HG03575 (cell line): ENCODE measurements around the gene HSD17B2.

Source experiments
- ATAC-seq: cut with Tn5 transposase; IDR thresholded peaks from one replicate; pipeline ENCODE4 v1.9.1; 2021; ENCODE audit not compliant: unreplicated experiment, insufficient number of reproducible peaks, low FRiP score; ENCODE audit errors: extremely low read depth

HSD17B2 gene

DNA sequence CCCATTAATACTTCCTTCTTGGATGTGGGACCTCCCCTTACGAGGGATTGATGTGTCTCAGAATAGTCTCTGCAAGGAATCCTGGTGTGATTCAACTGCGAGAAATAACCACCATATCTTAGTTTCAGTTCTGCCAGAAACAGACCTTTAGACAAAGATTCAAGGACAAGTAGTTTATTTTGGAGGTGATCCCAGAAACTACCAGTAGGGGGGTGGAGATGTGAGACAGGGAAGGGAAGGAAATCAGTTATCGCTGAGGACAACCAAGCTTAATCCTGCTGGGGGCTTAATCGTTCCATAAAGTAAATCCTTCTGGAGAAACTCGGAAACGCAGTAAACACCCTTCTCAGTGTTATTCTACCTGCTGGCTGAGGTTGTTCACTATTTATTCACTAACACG is 18.8 kb upstream of the HSD17B2 start:
- no peak for ATAC-seq

DNA sequence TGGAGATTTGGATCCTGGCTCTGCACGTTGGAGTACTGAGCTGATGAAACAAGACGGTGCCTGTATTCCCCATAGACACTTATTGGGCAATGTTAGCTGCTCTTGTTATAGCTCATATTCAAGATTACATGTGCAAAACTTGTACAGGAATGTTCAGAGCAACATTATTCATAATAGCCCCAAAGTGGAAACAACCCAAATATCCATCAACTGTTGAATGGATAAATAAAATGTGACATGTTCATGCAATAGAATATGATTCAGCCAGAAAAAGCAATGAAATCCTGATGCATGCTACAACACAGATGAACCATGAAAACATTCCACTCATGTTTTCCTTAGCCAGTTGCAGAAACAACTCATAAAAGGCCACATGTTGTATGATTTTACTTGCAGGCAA is 18.1 kb upstream of the HSD17B2 start:
- no peak for ATAC-seq

DNA sequence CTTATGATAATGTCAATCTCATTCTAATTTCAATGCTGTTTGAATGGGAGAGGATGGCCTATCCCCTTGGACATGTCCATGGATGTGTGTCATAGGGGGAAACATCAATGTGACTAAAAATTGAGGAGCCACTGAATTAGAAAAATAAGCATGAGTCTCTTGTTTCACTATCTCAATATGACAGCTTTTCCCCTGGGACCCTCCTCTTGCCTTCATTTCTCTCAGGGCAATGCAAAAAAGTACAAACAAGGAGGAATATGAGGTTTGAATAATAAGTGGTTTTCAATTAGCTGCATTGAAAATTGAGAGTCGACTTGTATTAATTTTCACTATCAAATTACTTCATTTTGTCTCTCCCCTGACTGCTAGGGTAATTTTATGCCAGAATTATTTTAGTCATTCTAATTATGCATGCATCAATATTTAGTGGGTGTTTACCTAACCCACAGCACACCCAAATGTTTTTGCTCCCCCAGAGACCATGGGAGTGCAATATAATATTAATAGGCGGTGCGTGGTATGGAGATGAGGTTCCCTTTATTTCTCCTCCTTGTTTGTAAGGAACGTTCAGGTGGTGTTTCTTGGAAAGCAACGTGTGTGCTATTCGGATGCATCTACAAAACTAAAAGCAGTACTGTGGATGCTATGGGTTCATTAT is 17.0 kb upstream of the HSD17B2 start:
- no peak for ATAC-seq

DNA sequence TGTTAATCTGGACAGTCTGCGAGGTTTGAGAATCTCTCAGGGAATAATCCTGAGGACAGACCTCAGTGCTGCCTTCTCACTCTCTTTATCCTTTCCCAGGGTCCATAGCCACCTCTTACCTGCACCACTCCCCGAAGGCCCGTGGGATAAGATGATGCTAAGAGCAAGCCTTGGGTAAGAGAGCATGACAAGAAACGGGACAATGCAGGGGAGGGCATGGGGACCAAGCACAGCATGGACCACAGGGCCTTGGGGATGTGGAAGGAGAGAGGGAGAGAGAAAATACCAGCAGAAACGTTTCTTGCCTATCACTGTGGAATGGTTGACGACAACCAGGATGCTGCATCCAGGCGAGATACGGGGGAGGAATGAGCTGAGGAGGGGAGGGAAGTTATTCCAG is 15.5 kb upstream of the HSD17B2 start:
- no peak for ATAC-seq

DNA sequence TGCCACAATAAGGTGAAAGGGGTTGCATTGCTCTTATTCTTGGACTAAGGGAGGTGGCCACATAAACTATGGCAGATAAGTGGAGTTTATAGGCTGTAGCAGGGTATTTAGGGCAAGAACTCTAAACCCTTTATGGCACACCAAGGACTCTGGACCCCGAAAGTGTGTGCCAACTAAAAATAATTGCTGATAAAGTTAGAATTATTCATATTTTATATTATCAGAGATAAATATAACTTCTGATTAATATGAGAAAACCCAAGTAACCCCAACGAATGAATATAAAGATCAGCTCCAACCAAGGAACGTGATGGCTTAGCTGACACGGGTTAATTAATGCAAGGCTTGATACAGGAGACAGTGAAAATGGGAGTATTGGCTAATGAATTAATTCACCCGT is 15.0 kb upstream of the HSD17B2 start:
- no peak for ATAC-seq

DNA sequence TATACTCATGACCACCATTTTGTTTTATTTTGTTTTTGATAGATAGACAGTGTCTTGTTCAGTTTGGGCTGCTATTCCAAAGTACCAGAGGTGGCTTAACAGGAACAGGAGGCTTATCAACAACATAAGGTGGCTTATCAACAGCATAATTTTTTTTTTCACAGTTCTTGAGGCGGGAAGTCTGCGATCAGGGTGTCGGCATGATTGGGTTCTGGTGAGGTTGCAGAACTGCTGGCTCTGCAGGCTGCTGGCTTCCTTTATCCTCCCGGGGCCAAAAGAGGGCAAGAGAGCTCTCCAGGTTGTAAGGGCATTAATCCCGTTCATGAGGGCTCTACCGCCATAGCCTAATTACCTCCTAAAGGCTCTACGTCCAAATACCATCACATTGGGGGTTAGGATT is 11.8 kb upstream of the HSD17B2 start:
- no peak for ATAC-seq

DNA sequence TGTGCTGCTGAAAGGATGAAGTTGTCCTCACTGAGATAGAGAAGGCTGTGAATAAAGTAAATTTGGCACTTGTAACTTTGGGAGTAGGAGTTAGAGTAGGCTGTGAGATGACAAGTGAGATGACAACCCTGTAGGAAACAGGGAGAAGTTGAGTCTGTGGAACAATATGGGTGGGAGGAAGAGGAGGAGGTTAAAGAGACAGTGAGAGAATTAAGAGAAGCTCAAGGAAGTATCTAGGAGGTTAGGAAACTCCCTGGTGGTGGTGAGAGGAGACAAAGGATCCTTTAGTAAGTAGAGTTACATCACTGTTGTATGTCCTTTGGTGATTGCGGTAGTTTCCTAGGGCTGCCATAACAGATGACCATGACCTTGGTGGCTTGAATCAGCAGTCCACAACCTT is 10.7 kb upstream of the HSD17B2 start:
- no peak for ATAC-seq

DNA sequence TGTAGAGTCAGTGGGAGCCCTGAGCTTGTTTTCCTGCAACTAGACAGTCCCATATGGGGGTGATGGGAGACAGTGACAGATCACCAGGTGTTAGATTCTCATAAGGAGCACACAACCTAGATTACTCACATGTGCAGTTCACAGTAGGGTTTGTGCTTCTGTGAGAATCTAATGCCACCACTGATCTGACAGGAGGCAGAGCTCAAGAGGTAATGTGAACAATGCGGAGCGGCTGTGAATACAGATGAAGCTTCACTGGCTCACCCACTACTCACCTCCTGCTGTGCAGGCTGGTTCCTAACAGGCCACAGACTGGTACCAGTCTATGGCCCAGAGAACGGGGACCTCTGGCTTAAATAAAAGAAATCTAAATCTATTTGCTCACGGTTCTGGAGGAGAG is 10.2 kb upstream of the HSD17B2 start:
- no peak for ATAC-seq

DNA sequence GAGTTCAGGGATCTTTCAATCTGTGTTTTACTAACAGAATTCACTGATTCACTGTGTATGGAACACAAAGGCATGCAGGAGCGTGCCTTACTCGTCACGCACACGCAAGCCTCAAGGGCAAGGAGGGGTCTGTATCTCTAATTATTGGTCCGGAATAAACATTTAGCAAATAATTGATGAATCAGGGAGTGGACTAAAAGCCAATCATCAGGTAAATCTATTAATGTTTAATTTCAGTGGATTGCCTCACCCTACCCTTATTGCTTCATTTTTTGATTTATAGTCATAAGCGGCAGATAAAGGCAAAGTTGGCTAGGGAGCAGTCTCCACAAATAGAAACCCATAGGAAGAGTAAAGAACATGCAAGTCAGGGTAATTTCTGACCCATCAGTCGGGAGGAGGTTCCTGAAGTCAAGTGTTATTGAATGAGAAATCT is 7.4 kb upstream of the HSD17B2 start:
- ATAC-seq, result no peak

DNA sequence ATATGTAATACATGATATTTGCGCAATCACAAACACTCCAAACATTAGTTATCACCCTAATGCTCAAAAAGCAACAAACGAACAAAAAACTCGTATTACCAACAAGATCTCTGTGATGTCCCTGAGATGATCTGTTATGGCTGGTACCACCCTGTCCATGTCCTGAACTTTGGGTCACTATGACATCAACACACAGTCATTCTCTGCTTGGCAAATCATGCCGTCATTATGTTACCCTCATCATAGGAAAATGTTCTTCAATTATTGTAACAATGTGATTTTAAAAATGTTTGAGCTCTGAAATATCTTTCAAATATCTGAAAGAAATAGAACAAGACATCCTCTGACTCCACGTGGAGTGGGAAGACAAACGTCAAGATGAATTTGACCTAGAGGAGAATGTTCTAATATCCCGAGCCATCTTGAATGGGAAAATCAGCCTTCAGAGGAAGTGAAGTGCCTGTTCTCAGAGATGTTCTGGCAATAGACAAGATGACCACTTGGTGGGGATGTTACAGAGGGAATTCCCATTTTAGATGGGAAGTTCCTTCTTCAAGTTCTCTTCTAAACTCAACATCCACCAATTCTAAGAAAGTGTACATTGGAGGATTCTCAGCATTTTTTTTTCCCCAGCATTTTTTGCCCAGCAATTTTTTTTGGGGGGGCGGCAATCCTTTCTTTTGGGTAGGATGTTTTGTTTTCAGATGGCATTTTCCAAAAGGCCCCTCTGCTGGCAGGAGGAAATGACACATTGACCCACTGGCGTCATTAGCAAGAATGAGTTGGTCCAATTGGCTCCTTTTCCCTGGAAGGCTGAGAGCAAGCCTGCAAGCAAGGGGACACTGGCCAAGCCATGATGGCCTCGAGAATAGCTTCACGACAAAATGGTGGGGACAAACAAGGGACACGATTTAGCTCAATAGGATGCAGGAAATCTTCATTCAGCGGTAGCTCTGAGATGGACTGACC is 3.7 kb upstream of the HSD17B2 start:
- no peak for ATAC-seq

DNA sequence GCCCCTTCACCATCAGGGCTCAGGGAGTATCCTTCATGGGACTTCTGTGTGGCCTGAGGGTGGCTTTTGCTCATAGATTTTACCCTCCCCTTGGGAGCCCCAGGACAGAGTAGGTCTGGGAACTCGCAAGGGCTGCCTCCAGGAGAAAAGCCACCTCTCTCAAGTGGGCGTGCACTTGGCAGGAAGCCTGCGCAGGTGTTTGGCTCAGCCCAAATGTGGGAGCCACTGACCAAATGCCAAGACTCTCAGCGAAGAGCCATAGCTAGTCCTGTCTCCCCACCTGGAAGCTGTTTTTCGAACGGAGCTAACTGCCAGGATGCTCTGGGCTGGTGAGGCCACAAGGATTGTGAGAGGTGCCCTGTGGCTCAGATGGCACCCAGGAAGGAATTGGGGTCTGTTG is 2.0 kb upstream of the HSD17B2 start:
- no peak for ATAC-seq

DNA sequence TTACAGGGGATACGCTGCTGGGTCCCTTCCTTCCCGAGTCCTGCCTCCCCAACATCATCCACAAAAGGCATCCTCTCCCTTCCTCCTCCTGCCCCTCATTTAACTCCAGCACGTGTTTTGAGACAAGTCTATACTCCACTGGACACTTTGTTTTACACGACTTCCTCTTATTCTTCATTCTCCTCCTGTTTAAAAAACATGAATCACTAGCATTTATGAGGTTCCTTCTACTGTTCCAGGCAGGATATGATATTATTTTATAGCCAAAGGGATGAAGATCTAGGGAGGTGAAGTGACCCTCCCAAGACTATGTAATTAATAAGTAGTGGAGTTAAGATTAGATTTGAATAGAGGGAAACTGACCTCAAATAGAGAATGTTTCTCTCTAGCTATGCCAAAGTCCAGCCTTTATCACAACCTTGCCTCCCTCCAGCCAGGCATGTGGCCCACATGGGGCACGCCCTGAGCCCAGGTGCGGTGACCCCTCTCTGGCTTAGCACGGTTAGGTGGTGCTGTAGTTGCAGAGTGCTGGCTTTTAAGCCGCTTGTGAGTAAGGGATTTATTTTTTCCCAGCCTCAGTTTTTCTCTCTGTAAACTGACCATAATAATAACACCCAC is 1.3 kb upstream of the HSD17B2 start:
- no peak for ATAC-seq

DNA sequence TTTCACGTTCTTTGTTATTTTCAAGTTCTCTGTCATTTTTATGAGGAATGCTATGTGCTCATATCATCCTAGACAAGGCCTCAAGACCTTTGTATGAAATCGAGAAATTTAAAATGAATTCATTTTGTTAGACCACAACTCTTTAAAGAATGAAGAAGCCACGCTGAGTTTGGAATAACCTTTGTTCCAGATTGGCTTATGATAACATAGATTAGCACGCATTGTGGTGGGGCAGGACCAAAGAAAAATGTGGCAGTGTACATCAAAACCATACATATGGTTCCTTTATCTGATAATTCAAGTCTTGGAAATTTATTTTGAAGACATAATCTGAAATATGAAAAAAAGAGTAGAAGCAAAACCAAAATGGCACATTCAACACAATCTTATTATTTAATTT is 2.2 kb downstream of the HSD17B2 start:
- no peak for ATAC-seq

DNA sequence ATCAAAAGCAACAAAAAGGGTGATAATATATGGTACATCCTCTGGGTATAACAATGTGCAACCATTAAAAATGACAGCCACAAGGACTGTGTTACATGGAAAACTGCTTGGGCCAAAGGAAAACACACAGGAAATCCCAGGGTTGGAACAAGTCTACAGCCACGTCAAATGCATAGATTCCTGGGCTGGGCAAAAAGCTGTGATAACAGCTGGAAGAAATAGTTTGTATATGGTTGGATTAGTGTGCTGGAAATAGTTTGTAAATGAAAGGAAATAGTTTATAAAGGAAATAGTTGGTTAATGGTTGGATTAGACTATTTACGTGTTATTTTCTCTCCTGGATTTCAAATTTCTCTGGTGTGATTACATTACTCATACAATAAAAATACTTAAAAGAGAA is 2.6 kb downstream of the HSD17B2 start:
- no peak for ATAC-seq

DNA sequence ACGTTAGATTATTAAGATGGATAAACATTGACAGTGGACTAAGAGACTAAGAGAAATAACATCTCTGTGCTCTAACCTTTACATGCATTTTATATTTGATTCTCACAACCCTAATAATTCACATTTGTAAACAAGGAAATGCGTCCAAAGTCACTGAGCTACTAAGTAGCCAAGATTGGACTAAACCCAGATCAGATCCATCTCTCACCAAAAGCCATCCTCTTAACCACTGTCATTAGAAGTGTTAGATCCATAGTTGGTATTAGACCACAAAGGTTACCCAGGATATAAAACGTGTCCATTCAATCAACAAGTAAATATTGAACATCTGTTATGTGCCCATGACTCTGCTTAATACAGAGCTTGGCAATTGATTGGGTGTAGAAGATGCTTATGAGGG is 5.2 kb downstream of the HSD17B2 start:
- no peak for ATAC-seq

DNA sequence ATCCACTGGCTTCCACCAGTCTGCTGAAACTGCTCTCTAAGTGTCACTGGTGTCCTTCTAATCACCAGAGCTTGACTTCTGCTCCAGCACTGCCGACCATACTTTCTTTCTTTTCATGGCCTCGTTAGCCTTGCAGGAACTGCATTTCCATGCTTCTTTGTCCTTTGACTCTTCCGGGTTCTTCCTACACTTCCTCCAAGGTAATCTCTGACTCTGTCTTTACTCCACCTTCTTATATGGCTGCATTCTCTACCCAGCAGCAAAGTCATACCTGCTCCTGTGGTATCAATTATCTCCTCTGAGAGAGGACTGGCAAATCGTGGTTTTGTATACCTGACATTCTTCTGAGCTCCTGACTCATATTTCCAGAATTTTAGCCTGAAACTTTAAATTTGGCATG is 6.5 kb downstream of the HSD17B2 start:
- no peak for ATAC-seq

DNA sequence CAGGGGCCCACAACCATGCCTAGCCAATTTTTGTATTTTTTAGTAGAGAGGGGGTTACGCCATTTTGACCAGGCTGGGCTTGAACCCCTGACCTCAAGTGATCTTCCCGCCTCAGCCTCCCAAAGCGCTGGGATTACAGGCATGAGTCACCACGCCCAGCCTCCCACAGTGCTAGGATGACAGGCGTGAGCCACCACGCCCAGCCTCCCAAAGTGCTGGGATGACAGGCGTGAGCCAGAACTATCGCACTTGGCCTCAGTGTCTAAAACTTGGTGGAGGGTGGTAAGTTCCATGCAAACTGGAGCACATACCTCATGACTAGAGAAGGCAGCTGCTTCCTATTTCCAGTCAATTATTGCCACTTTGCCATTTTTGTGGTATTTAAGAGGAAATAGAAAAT is 7.1 kb downstream of the HSD17B2 start:
- no peak for ATAC-seq

DNA sequence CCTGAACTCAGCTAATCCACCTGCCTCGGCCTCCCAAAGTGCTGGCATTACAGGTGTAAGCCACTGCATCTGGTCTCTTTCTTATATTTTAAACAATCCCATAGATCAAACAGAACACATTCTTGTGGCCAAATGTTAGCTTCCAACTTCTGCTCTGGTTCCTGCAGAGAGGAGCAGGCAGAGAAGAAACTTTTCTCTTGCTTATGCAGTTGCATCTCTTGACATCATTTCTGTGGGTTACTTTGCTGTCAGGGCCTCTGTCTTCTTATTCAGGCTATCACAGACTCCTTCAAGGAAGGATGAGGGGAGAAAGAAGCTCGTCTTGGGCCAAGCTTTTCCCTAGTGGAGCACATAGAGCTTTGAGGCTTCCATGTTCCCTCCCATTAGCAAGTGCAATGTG is 7.8 kb downstream of the HSD17B2 start:
- no peak for ATAC-seq

DNA sequence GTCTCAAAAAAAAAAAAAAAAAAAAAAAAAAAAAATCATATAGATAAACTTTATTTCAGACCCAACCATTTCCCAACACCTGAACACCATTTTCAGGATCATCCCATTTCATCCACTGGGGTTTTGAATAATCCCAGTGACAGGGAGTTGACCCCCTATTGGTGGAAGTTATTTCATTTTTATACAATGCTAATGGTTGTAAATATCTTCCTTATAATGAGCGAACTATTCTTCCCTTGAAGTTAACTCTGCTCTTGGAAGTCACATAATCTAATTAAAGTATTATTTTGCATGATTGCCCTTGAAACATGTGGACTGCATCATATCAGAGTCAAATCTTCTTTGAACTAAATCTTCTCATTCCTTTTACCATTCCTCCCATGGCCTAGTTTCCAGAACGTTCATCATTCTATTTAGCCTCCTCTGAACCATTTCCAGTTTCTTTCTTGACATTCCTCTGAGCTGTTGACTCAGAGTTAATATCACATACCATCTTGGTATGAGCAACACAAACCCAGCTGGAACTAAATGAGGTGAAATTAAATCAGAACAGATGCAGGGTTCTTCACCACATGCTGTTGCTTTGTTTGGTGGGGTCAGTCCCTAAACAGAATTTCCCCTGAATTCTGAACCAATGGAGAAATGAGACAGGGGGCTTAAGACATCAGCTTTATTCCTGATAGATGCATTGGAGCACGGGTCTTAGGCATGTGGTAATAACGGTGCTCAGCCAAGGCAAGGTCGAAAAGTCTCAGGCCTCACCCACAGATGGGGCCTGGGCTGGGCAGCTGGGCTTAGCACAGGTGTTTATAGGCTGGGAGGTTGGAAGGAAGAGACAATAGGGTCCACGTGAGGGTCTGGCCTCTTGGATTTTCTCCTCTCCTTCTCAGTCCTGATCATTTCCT is 8.9 kb downstream of the HSD17B2 start:
- no peak for ATAC-seq
